NCI-H187 (cell line): Measurements from ENCODE around the gene EPS8L1.
"Not testable (repeated sequence)": the region's sequence is repeated elsewhere in the genome, so short reads cannot be mapped to it uniquely, and the experiment has no call there.

Experiments used
- DNase-seq, 2 experiments: peaks; one replicate each; lab custom pipeline; 2025; lab: John Stamatoyannopoulos, UW

EPS8L1 gene

DNA sequence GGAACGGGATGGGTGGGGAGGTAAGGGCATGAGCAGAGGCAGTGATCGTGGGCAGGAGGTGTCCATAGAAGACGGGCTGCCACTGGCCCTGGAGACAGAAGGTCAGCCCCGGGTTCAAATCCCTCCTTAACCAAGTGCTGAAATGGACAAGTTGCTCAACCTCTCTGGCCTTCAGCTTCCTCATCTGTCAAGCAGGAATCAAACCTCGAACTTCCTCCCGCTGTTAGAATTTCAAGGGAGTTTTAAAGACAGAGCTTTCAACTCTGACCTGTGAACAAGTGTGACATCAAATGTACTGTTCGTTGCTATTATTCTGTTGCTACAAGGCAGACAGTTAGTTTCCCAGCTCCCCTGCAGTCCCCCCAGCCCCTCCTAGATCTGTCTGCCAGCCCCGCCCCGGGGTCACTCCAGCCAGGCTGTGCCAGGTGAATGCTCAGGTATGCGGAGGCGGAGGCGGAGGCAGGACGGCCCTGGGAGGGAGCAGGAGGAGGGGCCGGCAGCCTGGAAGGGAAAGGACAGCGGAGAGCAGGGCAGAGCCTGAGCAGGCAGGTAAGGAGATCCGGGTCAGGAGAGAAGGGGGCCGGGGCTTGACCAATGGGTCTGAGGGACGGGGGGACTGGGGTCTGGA is at the start of gene EPS8L1:
Gene EPS8L1 (plus strand): TSS at position 499 of the 628 bp plus-strand sequence. CDS start 576 bp downstream, outside the sequence.
- DNase-seq, result no peak

DNA sequence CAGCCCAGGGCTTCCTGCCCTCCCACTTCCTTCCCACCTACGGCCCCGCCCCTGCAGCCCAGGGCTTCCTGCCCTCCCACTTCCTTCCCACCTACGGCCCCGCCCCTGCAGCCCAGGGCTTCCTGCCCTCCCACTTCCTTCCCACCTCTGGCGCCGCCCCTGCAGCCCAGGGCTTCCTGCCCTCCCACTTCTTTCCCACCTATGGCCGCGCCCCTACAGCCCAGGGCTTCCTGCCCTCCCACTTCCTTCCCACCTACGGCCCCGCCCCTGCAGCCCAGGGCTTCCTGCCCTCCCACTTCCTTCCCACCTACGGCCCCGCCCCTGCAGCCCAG is 48.6 kb upstream of the EPS8L1 start:
- not testable (repeated sequence) for DNase-seq

DNA sequence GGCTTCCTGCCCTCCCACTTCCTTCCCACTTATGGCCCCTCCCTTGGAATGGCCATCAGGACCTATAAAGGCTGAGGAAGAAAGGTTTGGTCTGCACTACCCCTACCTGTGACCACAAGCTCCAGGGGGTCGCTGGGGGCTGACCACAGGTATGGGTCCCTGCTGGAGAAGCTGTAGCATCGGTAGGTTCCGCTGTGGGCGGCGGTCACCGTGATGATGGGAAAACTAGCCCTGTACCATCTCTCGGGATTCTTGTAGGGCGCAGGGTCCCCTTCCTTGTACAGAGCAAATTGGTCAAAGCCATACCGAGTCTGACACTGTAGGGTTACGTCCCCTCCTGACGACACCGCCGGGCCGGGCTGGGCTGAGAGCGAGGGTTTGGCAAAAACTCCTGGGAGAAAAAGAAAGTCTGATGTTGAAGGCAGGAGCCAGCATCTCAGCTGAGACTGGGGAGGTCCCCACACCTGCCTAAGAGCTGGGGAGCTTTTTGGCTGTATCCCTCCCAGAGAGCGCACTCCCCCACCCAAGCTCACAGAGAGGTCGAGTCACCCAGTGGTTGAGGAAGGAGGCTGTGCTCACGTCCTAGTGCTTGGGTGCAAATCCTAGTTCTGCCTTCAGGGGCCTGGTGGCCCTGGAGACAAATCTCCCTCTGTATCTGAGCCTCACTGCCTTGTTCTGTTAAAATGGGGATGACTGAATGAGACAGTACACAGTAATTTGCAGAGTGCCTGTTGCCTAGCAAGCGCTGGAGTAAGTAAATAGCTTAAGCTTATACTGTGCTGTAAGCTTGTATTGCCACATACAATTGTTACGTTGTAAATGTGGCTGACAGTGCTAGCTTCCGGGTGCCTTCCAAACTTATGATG is 48.0 kb upstream of the EPS8L1 start:
- no peak for DNase-seq

DNA sequence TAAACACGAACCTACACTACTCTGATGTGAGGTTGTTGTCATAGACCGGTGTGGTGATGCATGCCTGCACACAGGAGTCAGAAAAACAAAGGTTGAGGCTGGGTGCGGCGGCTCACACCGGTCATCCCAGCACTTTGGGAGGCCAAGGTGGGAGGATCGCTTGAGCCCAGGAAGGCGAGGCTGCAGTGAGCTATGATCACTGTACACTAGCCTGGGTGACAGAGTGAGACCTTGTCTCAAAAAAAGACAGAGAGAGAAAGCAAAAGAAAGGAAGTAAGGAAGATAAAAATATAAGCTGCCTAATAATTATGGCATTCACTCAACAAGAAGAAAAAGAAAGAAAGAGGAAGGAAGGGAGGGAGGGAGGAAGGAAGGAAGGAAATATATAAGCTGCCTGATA is 46.9 kb upstream of the EPS8L1 start:
- no peak for DNase-seq

DNA sequence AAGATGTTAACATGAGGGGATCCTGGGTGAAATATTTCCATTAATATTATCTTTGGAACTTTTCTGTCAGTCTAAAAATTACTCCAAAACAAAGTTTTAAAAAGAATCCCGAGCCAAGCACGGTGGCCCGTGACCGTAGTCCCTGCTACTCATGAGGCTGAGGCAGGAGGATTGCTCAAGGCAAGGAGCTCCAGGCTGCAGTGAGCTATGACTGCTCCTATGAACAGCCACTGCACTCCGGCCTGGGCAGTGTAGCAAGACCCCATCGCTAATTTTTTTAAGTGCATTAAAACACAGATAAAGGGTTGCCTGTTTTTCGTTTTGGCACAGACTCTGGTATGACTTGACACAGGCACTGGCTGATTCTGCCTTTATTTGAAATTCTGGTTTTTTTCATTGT is 44.5 kb upstream of the EPS8L1 start:
- no peak for DNase-seq

DNA sequence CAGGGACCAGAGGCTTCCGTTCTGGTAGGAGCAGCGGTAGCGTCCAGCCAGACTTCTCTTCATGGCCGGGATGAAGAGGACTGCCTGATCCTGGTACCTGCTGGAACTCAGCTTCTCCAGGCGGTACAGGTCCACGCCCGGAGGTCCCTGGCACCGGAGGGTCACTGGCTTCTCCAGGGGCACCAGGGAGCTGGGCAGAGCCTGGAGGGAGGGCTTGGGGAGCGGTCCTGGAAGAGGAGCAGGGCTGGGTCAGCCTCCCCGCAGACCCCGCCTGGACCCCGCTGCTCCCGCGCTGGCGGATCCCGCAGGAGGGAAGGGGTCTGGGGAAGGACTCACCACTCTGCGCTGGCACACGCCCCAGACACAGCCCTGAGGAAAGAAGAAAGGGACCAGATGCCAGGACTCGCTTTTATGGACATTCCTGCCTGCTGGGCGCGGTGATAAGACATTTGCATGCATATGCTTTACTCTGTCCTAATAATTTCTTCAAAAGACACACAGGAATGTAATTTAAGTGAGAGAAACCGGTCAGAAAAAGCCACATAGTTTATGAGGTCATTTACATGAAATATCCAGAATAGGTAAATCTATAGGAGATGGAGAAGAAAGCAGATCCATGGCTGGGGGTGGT is 43.4 kb upstream of the EPS8L1 start:
- DNase-seq, result no peak

DNA sequence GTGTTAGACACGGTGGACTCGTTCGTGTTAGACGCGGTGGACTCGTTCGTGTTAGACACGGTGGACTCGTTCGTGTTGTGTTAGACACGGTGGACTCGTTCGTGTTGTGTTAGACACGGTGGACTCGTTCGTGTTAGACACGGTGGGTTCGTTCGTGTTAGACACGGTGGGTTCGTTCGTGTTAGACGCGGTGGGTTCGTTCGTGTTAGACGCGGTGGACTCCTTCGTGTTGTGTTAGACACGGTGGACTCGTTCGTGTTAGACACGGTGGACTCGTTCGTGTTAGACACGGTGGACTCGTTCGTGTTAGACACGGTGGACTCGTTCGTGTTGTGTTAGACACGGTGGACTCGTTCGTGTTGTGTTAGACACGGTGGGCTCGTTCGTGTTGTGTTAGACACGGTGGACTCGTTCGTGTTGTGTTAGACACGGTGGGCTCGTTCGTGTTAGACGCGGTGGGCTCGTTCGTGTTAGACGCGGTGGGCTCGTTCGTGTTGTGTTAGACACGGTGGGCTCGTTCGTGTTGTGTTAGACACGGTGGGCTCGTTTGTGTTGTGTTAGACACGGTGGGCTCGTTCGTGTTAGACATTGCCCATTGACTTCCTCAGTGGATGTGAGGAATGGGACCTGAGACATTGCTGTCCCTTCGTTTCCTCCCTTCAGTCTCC is 42.6 kb upstream of the EPS8L1 start:
- DNase-seq, result not testable (repeated sequence)

DNA sequence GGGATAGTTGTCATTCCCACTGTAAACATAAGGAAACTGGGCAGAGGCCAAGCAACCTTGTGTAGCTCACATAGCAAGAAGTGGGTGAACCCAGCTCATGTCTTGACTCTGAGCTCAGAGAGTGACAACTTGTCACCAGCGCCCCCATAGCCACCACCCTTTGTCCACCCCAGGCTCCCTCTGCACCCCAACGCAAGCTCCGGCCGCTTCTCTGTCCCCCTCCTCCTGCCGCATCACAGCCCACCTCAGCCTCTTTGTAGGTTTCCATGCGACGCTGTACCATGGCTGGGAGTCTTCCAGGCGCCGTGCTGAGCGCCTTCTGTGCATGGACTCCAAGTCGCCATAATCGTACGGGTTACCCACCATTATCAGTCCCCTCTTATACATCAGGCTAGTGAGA is 40.9 kb upstream of the EPS8L1 start:
- no peak for DNase-seq

DNA sequence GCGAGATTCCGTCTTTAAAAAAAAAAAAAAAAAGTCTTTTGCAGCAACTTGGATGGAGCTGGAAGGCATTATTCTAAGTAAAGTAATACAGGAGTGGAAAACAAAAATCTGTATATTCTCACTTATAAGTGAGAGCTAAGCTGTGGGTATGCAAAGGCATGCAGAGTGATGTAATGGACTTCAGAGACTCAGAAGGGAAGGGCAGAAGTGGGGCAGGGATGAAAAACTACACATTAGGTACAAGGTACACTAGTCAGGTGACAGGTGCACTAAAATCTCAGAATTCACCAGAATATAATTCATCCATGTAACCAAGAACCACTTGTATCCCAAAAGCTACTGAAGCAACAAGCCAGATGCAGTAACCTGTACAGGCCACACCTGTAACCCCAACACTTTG is 39.6 kb upstream of the EPS8L1 start:
- DNase-seq, result no peak

DNA sequence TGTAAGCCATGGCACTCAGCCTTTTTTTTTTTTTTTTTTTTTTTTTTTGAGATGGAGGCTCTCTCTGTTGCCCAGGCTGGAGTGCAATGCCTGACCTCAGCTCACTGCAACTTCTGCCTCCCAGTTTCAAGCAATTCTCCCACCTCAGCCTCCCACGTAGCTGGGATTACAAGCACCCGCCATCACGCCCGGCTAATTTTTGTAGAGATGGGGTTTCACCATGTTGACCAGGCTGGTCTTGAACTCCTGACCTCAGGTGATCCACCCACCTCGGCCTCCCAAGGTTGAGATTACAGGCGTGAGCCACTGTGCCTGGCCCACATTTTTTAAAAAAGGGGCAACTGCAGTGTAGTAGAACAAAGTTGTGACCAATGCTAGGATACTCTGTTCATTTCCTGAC is 38.1 kb upstream of the EPS8L1 start:
- DNase-seq, result not testable (repeated sequence)

DNA sequence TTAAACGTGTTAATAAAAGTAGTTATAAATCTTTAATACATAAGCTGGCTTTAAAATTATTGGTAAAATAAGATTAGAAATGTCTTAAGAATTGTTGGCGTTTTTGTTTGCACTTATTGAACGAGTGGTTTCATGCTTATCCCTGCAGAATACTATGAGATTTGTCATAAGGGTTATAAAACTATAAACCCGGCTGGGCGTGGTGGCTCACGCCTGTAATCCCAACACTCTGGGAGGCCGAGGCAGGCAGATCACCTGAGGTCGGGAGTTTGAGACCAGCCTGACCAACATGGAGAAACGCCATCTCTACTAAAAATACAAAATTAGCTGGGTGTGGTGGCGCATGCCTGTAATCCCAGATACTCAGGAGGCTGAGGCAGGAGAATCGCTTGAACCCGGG is 35.0 kb upstream of the EPS8L1 start:
- DNase-seq, result not testable (repeated sequence)

DNA sequence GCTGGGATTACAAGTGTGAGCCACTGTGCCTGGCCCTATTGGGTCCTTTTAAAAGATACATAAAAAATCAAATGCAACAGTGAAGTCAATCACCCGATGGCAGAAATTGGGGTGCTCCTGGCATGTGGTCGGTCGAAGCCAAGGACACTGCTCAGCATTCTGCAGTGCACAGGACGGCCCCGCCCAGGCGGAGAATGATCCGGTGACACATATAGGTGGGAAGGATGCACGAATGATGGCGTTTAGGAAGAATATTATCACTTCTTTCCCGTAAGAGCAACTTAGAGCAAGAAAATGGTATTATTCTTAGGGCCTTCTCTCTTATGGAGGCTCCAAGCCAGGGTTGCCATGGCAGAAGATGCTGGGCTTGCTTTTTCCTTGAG is 34.4 kb upstream of the EPS8L1 start:
- no peak for DNase-seq

DNA sequence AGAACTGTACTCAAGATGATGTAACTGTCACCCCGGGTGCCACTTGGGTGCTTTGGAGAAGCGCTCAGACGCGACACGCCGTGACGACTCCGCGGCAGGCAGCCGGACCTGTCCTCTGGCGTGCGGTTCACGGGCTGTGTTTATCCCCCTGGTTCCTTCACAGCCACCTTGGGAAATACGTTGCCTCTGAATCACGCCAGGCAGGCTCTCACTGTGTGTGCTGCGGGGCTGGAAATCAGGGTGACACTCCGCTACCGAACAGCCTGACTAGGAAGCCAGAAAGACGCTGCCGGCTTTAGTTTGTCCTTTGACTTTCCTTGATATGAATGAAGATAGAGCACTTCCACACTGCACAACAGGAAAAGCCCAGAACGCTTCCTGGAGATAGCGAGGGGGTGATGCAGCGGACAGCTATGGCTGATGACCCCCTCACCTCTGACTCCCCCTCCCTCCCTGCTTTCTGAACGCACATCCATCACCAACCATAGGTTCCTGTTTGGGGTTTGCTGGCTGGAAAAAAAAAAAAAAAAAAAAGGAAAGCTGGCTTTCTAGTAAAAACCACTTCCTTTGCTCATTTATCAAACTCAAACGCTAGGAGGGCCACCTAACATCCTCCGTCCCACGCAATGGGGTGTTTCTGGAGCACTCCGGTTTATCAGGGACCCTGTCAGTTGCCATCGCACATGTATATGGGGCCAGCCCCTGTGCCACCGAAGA is 33.9 kb upstream of the EPS8L1 start:
- no peak for DNase-seq

DNA sequence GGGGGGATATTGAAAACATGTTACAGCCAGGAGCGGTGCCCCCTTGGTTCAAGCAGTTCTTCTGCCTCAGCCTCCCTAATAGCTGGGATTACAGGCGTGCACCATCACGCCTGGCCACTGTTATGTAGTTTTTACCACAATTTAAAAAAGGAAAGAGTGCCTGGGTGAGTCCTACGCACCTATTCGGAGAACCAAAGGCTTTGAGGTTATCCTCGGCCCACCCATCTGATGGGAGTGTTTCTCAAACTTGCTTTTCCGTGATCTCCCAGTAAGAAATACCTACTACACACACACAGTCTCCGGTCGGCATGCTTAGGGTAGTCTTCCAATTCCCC is 33.4 kb upstream of the EPS8L1 start:
- no peak for DNase-seq

DNA sequence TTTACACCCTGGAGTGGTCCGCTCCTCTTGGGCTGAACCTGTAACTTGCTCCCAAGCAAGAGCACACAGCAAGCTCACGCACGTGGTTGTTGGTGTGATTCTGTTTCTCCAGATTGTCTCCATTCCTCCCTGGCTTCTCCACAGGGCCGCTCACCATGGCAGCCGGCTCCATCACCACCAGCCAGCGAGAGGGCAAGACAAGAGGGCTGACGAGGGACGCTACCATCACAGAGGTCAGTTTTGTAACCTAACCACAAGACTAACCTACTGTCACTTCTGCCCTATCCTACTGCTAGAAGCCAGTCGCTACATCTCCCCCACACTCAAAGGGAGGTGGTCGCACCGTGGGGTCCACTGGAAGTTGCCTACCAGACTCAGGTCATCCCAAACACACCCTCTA is 33.0 kb upstream of the EPS8L1 start:
- DNase-seq, result no peak

DNA sequence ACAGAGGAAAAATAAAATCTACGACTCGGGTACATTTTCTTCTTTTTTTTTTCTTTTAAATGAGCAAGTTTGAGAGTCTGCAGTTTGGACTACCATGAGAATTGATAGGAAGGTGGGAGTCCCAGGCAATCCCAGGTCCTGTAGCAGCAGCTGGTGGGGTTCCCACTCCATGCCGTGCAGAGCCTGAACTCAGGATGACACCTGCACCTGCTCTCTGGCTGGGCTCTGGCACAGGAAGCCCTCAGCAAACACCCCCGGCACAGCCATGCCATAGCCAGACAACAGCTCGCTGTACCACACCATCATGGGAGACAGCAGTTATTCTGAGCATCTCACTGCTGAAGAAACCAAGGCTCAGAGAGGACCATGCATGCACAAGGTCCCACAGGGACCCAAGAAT is 31.4 kb upstream of the EPS8L1 start:
- no peak for DNase-seq

DNA sequence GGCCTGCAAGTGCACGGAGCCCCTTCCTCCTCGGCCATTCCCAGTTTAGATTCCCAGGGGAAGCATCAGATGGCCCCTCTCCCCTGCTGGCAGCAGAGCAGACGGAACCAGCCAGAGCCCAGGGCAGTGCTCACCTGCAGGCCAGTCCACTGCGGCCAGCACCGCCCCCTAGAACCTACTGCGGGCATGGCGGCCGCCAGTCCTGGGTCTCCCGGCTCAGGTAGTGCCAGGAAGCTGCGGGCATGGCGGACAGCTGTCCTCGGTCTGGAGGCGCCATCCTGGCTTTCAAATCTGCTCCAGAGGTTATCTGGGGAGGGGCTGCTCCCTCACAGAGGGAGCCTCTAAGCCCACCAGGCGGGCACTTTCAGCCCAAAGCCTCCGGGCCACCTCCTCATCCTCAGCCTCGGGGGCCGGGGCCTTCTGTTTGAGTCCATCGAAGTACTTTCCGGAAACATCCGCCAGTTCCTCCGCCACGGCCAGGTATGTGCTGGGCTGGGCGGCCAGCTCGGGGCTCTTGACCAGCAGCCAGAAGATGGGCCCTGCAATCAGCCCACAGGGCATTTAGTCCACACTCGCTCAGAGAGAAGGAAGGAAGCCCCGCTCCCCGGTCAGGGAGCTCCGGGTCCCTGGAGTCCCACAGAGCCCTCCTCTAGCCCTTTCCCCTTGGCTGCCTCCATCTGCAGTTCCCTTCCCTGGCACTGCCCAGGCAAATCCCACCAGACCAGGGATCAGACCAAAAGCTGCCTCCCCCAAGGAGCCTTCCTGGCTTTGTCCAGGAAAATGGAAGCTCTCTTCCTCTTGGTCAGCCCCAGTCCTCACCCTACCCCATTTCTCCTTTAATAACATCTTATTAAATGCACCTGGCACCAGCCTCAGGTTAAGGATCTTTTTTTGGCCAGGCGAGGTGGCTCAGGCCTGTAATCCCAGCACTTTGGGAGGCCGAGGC is 30.6 kb upstream of the EPS8L1 start:
- DNase-seq, result no peak

DNA sequence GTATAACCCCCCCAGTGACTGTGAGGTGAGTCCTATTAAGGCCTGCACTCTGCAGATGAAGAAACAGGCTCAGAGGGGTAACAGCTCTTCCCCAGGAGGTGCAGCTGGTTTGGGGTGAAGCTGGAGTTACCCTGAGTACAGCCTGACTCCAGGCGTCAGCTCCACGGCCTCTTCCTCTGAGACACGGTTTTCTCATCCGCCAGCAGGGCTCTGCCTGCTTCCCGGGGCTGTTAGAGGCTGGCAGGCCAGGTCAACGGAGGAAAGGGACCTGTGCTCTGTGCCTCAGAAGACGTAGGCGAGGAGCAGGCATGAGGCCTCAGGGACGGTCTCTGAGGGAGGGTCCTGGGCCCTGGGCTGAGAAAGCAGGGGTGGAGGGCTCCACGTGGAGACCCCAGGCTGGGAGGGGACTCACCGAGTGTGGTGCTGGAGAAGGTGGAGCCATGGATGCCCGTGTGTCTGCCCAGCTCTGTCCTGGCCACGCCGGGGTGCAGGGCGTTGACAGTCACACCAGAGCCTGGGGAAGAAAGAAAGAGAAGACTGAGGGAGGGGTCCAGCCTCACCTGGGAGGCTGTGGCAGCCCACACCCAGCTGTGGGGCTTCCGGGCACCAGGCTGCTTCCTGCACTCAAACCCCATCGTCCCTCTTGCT is 28.6 kb upstream of the EPS8L1 start:
- DNase-seq, result no peak

DNA sequence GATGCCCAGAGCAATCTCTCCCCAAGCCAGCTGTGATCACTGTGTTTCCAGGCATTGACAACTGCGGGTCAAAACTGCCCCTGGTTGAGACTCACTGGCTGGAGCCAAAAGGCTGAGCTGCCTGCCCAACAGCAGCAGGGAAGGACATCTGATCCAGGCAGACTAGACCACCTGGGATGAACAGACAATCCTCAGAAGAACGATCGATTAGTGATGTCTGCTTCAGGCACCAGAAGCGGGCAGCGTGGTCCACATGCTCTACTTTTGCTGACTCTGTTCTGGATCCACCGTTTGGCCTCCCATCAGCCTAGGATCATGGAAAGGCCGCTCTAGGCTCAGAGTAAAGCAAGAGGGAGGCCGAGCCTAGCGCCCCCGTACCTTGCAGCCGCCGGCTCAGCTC is 27.7 kb upstream of the EPS8L1 start:
- DNase-seq, result no peak

DNA sequence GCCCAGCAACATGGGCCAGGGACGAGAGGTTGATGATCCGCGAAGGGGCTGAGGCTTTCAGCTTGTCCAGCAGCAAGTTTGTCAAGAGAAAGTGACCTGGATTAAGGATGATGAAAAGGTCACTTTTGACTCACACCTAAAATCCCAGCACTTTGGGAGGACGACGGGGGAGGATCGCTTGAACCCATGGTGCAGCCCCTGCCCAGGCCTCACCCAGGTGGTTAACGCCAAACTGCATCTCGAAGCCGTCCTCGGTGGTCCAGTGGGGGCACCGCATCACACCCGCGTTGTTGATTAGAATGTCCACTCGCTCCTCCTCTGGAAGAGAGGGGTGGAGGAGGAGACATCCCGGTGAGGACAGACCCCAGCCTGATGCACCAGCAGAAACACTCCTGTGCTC is 27.2 kb upstream of the EPS8L1 start:
- no peak for DNase-seq
